T-helper 2 cell (primary cell): Measurements from ENCODE around the gene BNC2.
"Not testable (repeated sequence)": the region's sequence is repeated elsewhere in the genome, so short reads cannot be mapped to it uniquely, and the experiment has no call there.

Experiments
- DNase-seq, 5 experiments: peaks; one replicate each; pipeline versions ENCODE4 v3.0.0 to v3.0.0-alpha.2; 2012 to 2022

Gene BNC2

GRCh38 chr9:16539626-16540025 is 330.8 kb downstream of the BNC2 start:
- not testable (repeated sequence) for DNase-seq

- DNase-seq, result no peak
These were observed 334.9 kb downstream of the BNC2 start for GRCh38 chr9:16535555-16535954.

GRCh38 chr9:16532681-16533450 is 337.6 kb downstream of the BNC2 start:
- DNase-seq, result no peak

GRCh38 chr9:16532272-16532671 is 338.2 kb downstream of the BNC2 start:
- DNase-seq, result no peak

- DNase-seq, result no peak
These were observed 339.5 kb downstream of the BNC2 start for GRCh38 chr9:16530669-16531642.

GRCh38 chr9:16527573-16527972 is 342.9 kb downstream of the BNC2 start:
- DNase-seq, result no peak

DNA sequence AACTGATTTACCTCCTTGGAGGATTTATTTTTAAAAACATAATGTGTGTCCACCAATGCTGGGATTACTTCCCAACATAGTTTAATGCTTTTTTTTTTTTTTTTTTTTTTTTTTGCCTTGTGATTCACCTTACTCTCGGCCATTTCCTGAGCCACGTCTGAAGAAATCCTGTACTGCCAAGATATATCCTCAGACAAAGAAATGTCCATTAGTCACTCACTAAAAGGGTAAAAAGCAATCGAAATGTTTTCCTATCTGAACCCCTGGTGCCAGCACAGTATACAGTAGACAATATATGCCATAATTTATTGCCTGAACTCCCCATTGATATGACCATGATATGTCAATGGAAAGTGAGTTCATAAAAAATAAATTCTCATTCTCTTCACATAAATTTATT is 344.1 kb downstream of the BNC2 start:
- DNase-seq, result no peak

DNA sequence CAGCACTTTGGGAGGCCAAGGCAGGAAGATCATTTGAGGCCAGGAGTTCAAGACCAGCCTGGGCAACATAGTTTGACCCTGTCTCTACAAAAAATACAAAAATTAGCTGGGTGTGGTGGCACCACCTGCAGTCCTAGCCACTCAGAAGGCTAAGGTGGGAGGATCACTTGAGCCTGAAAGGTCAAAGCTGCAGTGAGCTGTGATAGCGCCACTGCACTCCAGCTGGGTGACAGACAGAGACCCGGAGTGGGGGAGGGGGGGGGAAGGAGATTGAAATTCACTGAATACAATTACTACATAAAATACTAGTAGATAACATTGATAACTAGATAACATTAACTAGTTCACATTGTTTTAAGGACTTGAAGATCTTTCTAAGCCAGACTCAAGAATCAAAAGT is 345.6 kb downstream of the BNC2 start:
- no peak for DNase-seq

- DNase-seq, result no peak
These were observed 346.4 kb downstream of the BNC2 start for GRCh38 chr9:16524078-16524477.

- no peak for DNase-seq
These were observed 348.5 kb downstream of the BNC2 start for GRCh38 chr9:16521868-16522411.

GRCh38 chr9:16519001-16519400 is 351.5 kb downstream of the BNC2 start:
- no peak for DNase-seq

GRCh38 chr9:16516891-16517290 is 353.6 kb downstream of the BNC2 start:
- no peak for DNase-seq

DNA sequence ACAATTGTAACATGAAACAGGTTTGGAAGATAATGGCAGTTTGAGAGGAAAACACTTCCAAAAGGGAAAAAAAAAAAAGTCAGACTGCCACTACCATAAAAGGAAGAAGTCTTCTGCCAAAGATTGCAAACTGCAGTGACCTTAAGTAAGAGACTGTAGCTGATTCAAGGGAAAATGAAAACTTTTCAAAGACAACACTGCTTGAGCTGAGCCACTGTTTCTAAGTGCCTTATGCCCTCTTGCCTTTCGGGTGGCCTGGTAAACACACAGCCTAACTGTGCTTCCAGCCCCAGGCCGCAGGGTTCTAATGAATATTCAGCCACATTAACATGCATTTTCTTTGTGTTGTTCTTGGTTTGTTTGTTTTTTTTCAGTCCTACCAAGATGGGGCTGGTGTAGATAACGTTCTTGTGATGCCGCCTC is 354.6 kb downstream of the BNC2 start:
- DNase-seq, result no peak

DNA sequence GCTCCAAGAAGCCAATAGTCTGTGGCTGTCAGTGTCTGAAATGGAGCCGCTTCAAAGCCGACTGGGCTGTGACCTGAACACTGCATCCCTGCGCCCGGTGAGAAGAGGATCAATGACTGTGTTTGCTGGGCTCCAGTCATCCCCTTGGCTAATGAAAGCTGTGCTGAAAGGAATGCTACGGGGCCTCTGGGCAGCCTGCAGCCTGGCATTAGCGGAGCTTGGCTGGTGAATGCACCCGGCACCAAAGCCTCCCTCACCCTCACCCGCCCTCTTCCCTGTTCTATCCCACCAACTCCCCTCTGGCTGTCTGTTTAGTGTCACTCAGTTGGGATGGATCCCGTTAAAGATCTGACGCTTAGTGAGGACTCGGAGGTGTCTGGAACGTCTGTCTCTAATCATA is 355.3 kb downstream of the BNC2 start:
- DNase-seq, result no peak

GRCh38 chr9:16514131-16514530 is 356.3 kb downstream of the BNC2 start:
- no peak for DNase-seq

DNA sequence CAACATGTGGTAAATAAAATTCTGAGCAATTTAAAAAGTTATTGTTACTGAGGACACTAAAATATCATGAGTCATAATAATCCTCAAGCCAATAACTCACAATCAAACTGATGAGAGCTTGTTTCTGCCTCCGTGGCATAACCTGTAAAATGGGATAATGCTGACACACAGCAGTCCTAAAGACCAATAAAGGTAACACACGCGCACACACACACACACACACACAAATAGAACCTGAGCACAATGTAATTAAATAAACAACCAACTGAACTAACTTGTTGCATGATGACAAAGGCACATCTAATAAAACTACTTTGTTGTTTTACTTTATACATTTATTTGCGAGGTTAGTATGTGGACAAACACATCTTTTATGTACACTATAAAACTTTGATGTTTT is 358.2 kb downstream of the BNC2 start:
- no peak for DNase-seq

DNA sequence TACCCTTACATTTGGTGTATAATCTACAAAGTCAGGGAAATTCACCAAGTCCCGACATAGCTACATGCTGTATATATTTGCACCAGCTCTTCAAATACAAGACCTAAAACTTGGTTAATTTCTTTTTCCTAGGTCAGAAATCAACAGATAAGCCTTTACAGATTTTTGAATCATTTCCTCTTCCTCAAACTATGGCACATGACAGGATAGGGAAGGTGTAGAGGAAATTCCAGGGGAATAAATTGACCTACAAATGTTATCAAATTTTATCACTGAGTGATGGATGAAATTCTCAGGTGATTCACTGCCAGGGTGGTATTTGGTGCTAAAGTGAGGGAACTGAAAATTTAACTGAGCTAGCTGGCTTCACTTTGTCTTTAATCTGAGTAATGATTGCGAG is 360.0 kb downstream of the BNC2 start:
- DNase-seq, result no peak

DNA sequence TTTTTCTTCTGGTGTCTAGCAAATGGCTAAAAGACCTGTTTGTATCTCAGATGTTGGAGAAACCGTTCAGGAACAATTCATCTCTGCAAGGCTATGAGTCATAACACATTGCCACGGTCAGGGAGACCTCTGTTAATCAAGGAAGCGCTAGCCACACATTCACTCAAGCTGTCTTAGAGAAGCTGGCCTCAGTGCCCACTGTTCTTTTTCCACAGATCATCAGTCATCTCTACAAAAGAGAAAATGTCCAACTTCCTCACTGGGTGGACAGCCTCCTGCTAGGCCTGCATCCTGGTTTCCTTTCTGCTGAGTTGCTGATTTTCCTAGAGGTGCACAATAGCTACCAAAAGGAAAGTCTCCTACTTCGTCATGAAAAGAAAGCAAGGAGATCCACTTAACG is 360.5 kb downstream of the BNC2 start:
- no peak for DNase-seq

DNA sequence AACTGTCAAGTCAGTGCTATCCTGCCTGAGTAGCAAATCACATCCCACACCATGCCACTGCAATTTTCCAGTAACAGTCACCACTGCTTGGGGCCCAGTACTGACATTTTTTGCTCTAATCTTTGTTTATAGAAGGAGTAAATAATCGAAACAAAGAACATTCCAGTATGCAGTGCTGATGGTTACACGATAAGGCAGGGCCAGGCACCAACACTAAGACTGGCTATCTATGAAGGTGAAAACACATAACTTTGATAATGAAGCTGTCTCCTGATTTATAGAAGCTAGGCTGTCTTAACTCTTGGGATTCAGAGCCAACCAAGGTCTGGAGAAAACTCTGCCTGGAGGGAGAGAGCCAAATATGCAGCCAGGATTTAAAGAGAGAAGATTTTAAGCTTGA is 365.3 kb downstream of the BNC2 start:
- no peak for DNase-seq

- no peak for DNase-seq
These were observed 368.7 kb downstream of the BNC2 start for GRCh38 chr9:16501726-16502125.

- DNase-seq, result no peak
These were observed 369.3 kb downstream of the BNC2 start for GRCh38 chr9:16501141-16501540.

GRCh38 chr9:16500386-16500785 is 370.1 kb downstream of the BNC2 start:
- no peak for DNase-seq

- DNase-seq, result no peak
These were observed 370.6 kb downstream of the BNC2 start for GRCh38 chr9:16499892-16500291.

DNA sequence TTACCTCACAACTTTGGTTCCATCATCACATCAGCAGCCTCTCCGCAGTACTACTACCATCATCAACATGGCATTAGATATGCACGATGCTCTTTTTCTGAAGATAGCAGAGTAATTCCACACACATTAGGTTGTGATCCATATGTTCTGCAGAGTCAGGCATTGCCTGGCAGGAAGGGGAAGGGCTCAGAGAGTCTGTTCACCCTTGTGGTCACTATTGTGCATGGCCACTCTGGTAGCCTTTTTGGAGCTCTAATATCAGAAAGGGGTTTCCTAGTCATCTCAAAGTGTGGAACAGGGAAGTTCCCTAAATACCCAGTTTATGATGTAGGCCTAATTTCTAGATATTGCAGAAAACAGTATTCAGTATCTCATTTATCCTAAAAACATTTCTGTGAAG is 373.6 kb downstream of the BNC2 start:
- DNase-seq, result no peak
